T-helper 22 cell (primary cell): ENCODE data around the gene DBF4.
"Not testable (repeated sequence)": the region's sequence is repeated elsewhere in the genome, so short reads cannot be mapped to it uniquely, and the experiment has no call there.

Experiments
- DNase-seq: peaks from one replicate; pipeline ENCODE4 v3.0.0-alpha.2; 2020; ENCODE audit warnings: low read depth

The DBF4 gene

DNA sequence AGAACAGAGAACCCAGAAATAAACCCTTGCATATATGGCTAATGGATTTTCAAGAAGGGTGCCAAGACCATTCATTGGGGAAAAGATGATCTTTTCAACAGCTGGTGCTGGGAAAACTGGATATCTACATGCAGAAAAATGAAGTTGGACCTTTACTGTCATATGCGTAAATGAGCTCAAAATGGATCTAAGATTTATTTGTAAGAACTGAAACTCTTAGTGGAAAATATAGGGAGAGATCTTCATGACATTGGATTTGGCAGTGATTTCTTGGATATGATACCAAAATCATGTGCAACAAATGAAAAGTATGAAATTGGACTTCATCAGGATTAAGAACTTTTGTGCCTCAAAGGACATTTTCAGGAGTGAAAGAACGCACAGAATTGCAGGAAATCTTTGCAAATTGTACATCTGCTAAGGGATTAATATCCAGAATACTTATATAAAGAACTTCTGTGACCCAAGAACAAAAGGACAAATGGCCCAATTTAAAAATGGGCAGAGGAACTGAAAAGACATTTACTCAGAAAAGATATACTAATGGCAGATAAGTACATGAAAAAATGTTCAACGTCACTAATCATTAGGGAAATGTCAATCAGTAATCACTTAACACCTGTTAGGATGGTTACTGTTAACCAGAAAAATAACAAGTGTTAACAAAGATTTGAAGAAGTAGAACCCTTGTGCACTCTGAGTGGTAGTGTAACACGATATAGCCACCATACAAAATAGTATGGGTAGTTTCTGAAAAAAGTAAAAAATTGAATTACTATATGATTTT, 6.1 kb downstream of the DBF4 start:
- DNase-seq = no peak

DNA sequence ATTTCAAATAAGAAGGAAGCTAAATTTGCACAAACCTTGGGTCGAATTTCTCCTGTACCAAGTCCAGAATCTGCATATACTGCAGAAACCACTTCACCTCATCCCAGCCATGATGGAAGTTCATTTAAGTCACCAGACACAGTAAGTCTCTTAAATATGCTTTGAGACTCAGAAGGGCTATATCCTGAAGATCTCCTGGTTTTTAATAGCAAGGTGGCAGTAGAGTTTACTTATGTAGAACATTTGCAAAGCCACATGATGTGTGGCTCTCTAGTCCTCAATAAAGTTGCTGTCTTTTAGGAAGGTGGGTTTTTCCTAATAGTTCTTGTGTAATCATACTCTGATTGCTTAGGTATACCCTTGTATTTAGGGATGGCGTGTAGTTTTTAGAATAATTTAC, 8.7 kb downstream of the DBF4 start:
- DNase-seq = no peak

DNA sequence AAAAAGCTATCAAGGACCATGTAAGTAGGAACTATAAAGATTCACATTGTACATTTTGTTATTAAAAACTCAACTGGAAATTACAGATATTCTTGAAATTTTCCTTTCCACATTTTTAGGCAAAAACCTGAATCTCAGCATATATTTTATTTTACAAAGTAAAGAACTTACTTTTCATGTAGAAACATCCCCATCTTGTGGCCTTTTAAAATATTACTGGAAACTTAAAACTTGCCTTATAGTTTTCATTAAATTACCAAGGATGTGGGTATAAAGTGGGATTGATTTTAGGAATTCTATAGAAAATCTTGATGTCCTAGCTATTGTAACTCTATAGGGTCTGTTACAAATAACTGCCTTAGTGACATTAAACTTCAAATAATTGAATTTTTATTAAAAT, 10.6 kb downstream of the DBF4 start:
- DNase-seq = no peak

DNA sequence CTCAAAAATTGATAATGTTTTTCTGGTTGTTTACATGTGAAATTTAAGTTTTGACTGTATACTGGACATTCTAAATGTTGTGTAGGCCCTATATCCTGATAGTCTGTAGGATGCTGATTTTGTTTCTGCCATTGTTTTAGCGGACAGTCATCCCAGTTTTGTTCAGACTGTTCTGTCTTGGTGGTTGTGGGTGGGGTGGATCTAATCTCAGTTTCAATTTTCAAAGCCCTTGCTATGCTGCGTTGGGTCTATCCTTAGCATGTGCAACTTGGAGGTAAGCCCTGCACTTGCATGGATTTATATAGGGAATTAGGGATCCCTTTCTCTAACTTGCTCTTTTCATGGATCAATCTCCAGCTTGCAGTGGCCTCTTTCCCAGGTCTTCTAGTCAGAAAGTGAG, 19.1 kb downstream of the DBF4 start:
- DNase-seq = no peak

DNA sequence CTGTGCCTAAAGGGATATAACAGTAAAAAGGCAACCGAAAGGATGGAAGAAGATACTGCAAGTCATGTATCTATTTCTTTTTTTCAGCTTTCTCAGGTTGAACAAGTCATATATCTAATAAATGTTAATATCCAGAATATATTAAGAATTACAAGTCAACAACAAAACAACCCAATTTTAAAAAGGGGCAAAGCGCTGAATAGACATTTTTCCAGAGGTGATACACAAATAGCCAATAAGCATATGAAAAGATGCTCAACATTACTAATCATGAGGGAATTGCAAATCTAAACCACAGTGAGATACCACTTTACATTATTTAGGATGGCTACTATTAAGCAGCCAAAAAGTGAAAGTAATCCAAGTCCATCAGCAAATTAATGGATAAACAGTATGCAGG, 23.0 kb downstream of the DBF4 start:
- DNase-seq = no peak

DNA sequence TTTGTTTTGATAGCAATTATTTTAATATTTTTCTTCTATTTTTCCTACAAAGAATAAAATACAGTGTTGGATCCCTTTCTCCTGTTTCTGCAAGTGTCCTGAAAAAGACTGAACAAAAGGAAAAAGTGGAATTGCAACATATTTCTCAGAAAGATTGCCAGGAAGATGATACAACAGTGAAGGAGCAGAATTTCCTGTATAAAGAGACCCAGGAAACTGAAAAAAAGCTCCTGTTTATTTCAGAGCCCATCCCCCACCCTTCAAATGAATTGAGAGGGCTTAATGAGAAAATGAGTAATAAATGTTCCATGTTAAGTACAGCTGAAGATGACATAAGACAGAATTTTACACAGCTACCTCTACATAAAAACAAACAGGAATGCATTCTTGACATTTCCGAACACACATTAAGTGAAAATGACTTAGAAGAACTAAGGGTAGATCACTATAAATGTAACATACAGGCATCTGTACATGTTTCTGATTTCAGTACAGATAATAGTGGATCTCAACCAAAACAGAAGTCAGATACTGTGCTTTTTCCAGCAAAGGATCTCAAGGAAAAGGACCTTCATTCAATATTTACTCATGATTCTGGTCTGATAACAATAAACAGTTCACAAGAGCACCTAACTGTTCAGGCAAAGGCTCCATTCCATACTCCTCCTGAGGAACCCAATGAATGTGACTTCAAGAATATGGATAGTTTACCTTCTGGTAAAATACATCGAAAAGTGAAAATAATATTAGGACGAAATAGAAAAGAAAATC, 31.0 kb downstream of the DBF4 start:
- not testable (repeated sequence) for DNase-seq

DNA sequence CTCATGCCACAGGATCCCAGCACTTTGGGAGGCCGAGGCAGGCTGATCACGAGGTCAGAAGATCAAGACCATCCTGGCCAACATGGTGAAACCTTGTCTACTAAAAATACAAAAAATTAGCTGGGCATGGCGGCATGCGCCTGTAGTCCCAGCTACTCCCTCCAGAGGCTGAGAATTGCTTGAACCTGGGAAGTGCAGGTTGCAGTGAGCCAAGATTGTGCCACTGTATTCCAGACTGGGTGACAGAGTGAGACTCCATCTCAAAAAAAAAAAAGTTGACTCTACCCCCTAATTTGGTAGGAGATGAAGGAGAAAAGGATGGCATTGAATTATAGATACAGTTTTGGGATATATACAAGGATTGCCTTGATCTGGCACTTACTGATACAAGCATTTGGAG, 32.5 kb downstream of the DBF4 start:
- not testable (repeated sequence) for DNase-seq

DNA sequence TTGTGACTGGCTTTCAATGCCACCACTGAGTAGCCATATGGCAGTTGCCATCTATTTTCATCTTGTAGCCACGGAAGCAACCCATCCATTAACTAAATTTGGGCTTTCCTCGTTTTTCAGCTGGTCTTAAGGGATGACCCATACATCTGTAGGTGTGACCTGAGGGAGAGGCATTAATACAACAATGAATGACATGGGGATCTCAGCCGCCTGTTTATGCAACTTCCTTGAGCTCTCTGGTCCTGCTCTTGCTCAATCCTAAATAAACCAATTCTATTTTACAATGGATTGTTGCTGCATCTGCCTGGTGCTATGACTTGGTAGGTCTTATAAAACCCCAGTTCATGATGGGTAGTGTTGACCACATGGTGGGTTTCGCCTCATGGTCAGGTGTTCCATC, 35.8 kb downstream of the DBF4 start:
- DNase-seq = no peak

DNA sequence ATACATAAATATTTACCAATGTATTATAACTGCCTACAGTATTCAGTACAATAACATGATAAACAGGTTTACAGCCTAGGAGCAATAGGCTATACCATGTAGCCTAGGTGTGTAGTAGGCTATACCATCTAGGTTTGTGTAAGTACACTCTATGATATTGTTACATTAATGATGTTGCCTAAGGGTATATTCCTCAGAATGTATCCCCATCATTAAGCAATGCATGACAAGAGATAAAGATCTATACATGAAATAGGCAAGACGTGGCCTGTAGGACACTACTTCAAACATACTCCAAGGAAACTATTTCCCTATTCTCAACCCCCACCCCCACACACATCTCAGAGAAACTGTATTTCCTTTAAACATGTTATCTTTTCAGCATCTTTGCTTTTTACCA, 42.4 kb downstream of the DBF4 start:
- DNase-seq = no peak

DNA sequence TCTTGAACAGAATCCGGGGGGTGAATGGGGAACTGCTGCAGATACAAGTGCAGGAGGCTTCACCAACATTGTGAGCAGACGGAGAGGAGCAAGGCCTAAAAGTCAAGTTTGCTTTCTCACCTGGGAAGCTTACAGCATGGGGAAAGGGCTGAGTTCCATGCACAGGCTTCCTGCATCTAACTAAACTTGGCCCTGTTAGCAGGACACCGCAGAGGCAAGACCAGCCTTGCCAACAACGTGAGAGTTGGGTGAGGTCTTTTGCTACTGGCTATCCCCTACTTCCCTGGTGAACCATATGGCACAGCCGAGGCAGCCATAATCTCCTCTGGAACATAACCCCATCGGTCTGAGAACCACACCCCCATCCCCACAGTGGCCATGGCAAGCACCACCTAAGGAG, 43.6 kb downstream of the DBF4 start:
- DNase-seq = no peak

DNA sequence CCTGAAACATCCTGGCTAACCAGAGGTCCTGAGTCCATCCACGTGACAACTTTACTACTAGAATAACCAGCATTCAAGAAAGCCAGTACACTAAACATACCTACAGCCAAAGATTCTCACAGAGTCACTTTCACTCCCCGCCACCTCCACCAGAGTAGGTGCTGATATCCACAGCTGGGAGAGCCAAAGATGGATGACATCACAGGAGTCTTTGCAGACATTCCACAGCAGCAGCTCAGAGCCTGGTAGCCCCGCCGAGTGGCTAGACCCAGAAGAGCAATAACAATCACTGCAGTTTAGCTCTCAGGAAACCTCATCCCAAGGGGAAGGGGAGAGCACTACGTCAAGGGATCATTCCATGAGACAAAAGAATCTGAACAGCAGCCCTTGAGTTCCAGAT, 44.3 kb downstream of the DBF4 start:
- DNase-seq = no peak

DNA sequence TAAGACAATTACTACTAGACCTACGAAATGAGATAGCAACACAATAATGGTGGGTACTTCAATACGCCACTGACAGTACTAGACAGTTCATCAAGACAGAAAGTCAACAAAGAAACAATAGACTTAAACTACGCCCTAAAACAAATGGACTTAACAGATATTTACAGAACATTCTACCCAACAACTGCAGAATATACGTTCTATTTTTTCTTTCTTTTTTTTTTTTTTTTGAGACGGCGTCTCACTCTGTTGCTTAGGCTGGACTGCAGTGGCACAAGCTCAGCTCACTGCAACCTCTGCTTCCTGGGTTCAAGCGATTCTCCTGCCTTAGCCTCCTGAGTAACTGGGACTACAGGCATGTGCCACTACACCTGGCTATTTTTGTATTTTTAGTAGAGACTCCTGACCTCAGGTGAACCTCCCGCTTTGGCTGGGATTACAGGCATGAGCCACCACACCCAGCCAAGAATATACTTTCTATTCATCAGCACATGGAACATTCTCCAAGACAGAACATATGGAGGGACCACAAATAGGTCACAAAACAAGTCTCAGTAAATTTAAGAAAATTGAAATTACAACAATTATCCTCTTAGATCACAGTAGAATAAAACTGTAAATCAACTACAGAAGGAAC, 46.6 kb downstream of the DBF4 start:
- not testable (repeated sequence) for DNase-seq

DNA sequence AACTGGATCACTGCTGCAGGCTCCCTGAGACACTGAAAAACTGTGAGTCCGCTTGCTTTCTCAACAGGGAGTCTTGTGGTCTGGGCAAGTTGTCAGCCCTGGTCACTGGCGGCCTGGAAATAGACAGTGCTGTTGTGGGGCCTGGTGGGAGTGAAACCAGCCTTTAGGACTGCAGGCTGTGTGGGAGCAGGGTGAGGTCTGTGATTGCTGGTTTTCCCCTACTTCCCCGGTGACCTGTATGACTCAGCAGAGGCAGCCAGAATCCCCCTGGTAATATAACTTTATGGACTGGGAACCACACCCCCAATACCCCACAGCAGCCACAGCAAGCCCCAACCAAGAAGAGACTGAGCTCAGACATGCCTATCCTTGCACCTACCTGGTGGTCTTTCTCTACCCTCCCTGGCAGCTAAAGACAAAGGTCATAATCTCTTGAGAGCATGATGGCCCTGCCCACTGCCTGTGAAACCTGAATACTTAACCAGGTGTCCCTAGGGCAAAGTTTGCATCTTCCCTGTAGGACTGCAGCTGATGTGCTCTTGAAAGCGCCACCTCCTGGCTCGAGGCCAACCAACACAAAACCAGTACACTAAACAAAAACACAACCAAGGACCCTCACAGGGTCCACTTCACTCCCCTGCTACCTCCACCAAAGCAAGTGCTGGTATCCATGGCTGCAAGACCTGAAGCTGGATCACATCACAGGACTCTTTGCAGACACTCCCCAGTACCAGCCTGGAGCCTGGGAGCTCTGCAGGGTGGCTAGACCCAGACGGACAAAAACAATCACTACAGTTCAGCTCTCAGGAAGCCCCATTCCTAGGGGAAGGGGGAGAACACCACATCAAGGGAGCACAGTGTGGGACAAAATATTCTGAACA, 50.5 kb downstream of the DBF4 start:
- no peak for DNase-seq

DNA sequence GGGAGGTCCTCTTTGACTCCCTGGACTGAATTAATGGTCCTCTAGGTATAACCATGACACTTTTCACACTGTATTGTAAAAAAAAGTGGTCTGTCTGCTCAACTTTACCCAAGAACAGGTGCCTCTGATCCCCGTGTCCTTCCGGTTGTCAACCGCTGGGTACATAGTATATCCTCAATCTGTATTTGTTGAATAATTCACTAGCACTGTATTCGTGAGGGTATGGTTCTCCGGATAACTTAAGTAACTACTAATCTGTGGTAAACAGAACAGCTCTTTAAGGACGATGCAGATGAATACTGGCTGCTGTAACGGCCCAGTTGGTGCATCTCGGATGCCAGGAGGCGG, 57.3 kb downstream of the DBF4 start:
- DNase-seq = no peak

DNA sequence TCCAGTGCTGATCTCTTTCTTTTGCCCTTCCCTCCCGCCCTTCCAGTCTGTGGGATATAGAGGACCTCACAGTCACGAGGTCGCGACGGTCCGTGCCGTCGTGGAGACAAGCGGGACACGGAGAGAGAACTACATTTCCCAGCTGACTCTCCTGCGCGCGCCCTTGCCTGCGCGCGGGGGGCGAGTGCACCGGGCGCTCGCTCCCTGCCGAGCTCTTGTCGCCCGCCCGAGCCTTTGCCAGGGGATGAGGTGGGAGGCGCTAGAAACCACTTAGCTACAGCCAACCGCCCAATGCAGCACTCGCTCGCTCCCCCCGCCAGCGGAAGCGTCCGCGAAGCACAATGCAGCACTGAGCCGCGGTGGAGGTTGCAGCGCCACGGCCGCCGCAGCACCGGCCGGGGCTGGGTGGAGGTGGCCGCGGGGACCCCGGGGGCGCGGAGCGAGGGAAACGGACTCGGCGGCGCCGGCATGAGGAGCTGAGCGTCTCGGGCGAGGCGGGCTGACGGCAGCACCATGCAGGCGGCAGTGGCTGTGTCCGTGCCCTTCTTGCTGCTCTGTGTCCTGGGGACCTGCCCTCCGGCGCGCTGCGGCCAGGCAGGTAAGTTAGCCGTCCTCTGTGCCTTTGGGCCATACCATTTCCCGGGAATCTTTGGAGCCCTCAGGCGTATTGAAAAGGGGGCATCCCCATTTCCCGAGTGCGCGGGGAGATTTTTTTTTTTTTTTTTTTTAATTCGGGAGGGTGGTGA, 57.8 kb downstream of the DBF4 start, which contains the start of gene ADAM22:
ADAM22 (plus strand) TSS at position 299 of the 746 bp plus-strand sequence; CDS start at position 514, 215 bp downstream.
- DNase-seq = peak; percentile 67

DNA sequence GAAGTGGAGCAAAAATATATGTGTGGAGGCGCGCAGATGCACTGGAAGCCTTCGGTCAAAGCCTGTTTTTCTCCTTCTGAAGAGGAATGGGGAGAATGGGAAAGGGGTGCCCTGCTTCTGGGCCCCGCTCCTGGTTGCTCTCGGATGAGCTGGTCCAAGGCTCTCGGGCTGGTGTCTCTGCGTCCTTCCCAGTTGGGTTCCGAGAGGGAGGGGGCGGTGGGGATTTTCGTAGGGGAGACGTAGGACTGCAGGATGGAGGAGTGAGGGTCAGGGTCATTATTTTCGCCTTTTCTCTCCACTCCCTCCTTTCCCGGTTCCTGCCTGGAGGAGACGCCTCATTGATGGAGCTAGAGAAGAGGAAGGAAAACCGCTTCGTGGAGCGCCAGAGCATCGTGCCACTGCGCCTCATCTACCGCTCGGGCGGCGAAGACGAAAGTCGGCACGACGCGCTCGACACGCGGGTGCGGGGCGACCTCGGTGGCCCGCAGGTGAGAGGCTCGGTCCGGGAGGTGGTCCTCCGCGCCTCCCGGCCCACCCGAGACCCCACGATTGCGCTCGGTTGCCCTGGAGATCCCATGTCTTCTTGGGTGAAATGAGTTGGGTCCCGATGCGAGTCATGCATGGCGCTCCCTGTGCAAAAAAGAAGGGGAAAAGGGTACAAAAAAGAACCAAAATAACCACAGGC, 58.5 kb downstream of the DBF4 start:
- DNase-seq = no peak

DNA sequence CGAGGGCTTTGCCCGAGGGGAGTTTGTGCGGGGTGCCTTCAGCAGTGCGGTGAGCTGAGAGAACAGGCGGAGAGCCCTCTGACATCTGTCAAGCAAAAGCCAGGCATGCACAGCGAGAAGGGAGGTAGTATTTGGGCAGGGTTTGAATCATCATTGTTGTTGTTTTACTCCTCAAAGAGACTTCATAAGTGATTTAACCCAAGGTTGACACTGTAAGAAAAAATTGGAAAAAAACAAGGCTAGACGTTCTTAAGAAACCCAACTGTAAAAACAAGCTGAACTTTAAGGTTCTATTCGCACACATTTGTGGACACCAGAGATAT, 59.1 kb downstream of the DBF4 start:
- no peak for DNase-seq

DNA sequence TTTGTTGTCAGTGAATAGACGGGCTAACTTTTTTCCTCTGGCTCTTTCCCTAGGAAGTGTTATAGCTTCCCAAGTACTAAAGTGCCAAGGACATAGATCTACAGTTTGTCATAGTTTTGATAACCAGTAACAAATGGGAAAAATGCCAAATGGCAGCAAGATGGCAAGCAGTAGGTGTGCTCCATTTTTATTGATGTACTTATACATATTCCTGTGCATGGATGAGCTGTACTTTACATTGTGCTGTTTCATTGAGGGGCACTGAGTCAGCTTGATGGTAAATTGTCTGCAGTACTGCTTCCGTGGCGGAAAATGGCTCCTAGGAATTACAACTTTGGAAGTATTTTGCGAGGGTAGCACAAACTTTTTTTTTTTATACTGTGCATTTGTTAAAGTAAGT, 64.8 kb downstream of the DBF4 start:
- DNase-seq = no peak

DNA sequence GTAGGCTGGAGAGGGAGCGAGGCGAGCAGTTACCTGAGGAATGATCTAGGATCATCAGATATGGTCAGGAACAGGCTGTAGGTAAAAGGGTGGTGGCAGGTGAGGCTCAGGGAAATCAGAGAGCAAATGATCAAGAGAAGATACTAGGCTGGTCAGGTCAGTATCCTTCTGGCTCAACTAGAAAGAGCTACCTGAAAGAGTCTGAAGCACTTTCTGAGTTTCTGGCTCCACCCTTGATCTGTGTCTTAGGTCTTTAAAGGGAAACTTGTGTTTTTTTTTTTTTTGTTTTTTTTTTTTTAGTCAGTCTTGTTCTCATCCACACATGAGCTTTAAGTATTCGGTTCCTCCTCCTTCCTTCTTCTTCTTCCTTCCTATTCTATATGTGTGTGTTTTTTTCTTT, 68.3 kb downstream of the DBF4 start:
- no peak for DNase-seq

DNA sequence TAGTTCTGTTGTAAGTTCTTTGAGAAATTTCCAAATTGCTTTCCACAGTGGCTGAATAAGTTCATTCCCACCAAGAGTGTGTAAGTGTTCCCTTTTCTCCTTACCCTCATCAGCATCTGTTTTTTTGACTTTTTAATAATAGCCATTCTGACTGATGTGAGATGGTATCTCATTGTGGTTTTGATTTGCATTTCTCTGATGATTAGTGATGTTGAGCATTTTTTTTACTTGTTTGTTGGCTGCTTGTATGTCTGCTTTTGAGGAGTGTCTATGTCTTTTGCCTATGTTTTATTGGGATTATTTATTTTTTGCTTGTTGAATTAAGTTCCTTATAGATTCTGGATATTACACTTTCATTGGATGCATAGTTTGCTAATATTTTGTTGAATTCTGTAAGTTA, 69.6 kb downstream of the DBF4 start:
- DNase-seq = not testable (repeated sequence)

DNA sequence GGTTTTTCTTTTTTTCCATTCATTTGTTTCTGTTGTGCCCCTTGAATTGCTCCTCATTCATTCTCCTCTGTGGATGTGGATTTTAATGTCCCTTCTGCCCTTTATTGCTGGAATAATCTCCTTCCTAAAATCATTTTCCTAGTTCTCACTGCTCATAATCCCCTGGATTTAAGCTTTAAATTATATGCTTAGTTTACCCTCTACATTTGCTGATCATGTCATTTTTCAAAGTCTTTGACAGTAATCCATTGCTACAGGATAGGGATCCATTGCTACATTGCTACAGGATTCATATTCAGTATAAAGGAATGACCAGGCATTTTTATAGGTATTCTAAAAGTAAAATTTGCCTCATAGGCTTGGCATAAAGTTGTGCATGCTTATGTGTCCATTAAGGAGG, 72.1 kb downstream of the DBF4 start:
- DNase-seq = no peak
